ENCODE data around the gene GJB3. TPM values are rescaled to one million over a fixed set of nuclear protein-coding genes. Genes with fewer than 3 reads are reported as not detected.
"Not testable (repeated sequence)": the region's sequence is repeated elsewhere in the genome, so short reads cannot be mapped to it uniquely, and the experiment has no call there.

Gene GJB3
- total and polyA plus RNA-seq, 2 experiments from 2014 or later = not detected

- H3K4me1 ChIP-seq (ENCODE audit: low read depth) = no peaks in the 10 kb centered on the region
- no peak overlapping the region for H3K4me3 ChIP-seq
- H3K27me3 ChIP-seq = peaks cover 6% of the 10 kb centered on the region
- TF ChIP-seq CTCF (IDR thresholded peaks at IDR 0.05; ENCODE audit: low read depth, low read length) = no peak
- H3K36me3 ChIP-seq = no peaks in the 10 kb centered on the region
- H3K27ac ChIP-seq = no peak overlapping the region
- DNase-seq (ENCODE audit: low read depth in 1 of 2, low spot score in 1 of 2) = no peak
- no peaks in the 10 kb centered on the region for H3K9me3 ChIP-seq (ENCODE audit: low read depth)
These were observed 10.0 kb upstream of the GJB3 start for GRCh38 chr1:34770891-34771504.

- no peak for TF ChIP-seq CTCF (IDR thresholded peaks at IDR 0.05; ENCODE audit: low read depth, low read length)
- no peak for DNase-seq (ENCODE audit: low read depth in 1 of 2, low spot score in 1 of 2)
- H3K36me3 ChIP-seq = no peaks in the 10 kb centered on the region
- no peaks in the 10 kb centered on the region for H3K9me3 ChIP-seq (ENCODE audit: low read depth)
- H3K4me3 ChIP-seq = no peak overlapping the region
- H3K4me1 ChIP-seq (ENCODE audit: low read depth) = no peaks in the 10 kb centered on the region
- H3K27ac ChIP-seq = no peak overlapping the region
- peaks cover 6% of the 10 kb centered on the region for H3K27me3 ChIP-seq
These were observed 9.2 kb upstream of the GJB3 start for GRCh38 chr1:34771573-34772371.

GRCh38 chr1:34773114-34773513 lies 7.9 kb upstream of the GJB3 start:
- DNase-seq (ENCODE audit: low read depth in 1 of 2, low spot score in 1 of 2); H3K27me3 ChIP-seq; H3K36me3 ChIP-seq; H3K4me1 ChIP-seq (ENCODE audit: low read depth); H3K9me3 ChIP-seq (ENCODE audit: low read depth); H3K4me3 ChIP-seq; H3K27ac ChIP-seq: not testable (repeated sequence)

GRCh38 chr1:34774957-34775356 lies 6.1 kb upstream of the GJB3 start:
- no peak for DNase-seq (ENCODE audit: low read depth in 1 of 2, low spot score in 1 of 2)
- no peak overlapping the region for H3K27ac ChIP-seq
- H3K36me3 ChIP-seq = no peaks in the 10 kb centered on the region
- H3K9me3 ChIP-seq (ENCODE audit: low read depth) = no peaks in the 10 kb centered on the region
- no peak overlapping the region for H3K4me3 ChIP-seq
- TF ChIP-seq CTCF (IDR thresholded peaks at IDR 0.05; ENCODE audit: low read depth, low read length) = no peak
- no peaks in the 10 kb centered on the region for H3K4me1 ChIP-seq (ENCODE audit: low read depth)
- peaks cover 17% of the 10 kb centered on the region for H3K27me3 ChIP-seq

GRCh38 chr1:34776911-34777310 lies 4.1 kb upstream of the GJB3 start:
- Histone ChIP-seq H3K4me1 (ENCODE audit: low read depth) (peaks cover 4% of the 10 kb centered on the region), H3K9me3 (ENCODE audit: low read depth) (no peaks in the 10 kb centered on the region), H3K4me3 (no peak overlapping the region), H3K27me3 (peaks cover 33% of the 10 kb centered on the region), H3K27ac (no peak overlapping the region), H3K36me3 (no peaks in the 10 kb centered on the region)
- DNase-seq (ENCODE audit: low read depth in 1 of 2, low spot score in 1 of 2) = no peak
- no peak for TF ChIP-seq CTCF (IDR thresholded peaks at IDR 0.05; ENCODE audit: low read depth, low read length)

Measured in cardiac muscle cell (in vitro differentiated cells and primary cell).